HG02885 (cell line): ENCODE results near the gene DACH2.
A peak's percentile ranks its signal among the peaks of the same experiment; 100 is the strongest.

Experiments used
- ATAC-seq: cut with Tn5 transposase; IDR thresholded peaks from one replicate; pipeline ENCODE4 v1.9.1; 2021; ENCODE audit warnings: mild to moderate bottlenecking; ENCODE audit not compliant: unreplicated experiment, poor library complexity

DACH2 gene

GRCh38 chrX:86263526-86263925, 115.3 kb downstream of the DACH2 start:
- no peak for ATAC-seq

DNA sequence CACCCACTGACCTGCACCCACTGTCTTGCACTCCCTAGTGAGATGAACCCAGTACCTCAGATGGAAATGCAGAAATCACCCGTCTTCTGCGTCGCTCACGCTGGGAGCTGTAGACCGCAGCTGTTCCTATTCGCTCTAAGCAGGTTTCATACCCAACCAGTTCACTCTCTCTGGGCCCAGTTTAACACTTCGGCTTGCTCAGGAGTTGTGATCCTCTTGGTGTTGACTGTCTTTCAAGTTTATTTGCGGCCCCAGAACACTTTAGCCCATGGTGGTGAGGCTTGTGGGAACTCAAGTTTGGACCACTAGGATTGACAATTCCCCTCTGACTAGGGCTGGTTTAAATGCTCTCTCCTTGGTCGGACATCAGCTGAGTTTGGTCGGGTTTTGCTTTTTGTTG, 147.0 kb downstream of the DACH2 start:
- ATAC-seq: no peak

DNA sequence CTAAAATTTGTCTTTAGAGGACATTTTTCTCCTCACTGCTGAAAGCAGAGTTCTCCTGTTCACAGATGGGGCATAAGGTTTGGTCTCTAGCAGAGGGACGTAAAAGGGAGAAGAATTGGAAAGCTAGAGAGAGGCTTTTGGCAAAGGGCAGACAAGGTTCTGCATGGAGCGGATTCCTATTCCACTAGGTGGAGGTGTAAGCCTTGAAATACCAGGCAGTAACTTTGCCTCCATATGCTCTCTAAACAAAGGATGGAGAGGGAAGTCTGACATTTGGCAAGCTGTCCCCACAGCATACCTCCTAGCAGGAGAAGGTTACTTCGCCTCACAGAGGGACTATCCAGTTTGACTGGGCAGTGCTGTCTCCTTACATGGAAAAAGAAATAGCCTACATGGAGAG, 174.7 kb downstream of the DACH2 start:
- no peak for ATAC-seq

- no peak for ATAC-seq
These were observed 180.9 kb downstream of the DACH2 start for GRCh38 chrX:86329174-86329573.

- ATAC-seq: no peak
These were observed 200.4 kb downstream of the DACH2 start for GRCh38 chrX:86348669-86349068.

- no peak for ATAC-seq
These were observed 200.9 kb downstream of the DACH2 start for GRCh38 chrX:86349115-86349514.

DNA sequence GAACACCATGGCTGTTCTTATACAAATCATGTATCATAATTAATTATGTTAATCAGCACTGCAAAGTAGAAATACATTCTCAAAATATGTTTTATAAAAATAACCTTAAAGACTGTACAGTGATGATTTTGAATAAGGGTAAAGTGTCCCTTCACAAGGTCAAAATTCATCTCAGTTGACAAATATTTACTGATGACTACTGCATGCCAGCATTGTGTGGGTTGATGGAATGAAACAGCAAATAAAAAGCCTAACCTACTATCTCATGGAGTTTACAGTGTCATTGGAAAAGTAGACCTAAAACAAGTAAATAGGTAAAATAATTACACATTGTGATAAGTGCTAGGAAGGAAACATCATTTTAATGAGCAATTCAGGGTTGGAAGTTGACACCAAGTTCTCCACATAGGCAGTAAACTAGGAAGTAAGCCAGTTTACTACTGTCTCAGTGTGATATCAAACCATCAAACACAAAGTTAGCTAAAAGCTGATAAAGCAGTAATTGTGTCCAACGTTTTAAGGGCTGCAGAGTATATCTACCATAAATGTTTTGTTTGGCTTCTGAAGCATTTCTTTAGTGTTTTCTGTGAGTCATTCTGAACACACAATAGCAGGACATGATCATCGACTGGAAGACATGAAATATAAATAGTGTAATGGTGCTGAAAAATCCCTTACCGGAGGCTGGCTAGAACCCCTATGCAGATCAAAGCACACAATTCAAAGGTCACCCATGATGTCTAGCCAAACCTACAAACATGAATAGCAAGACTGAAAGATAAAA, 221.8 kb downstream of the DACH2 start:
- no peak for ATAC-seq

GRCh38 chrX:86370927-86371326, 222.7 kb downstream of the DACH2 start:
- no peak for ATAC-seq

DNA sequence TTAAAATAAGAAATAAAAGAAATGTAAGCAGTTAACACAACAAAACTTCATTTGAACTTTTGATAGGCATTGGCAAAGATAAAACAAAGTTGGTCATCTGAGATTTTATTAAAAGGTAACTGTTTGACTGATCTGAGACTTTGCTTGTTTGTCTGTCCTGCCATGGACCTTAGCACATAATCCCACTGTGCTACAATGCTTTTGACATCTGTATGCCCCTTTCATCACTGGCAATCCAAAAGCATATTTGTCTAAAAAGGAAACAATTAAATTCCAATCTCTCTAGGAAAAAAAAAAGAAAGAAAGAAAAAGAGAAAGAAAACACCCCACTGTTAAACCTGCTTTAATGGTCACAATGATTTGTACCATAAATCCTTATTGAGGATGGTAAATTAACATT, 231.0 kb downstream of the DACH2 start:
- no peak for ATAC-seq

- no peak for ATAC-seq
These were observed 235.7 kb downstream of the DACH2 start for GRCh38 chrX:86383681-86384540.

DNA sequence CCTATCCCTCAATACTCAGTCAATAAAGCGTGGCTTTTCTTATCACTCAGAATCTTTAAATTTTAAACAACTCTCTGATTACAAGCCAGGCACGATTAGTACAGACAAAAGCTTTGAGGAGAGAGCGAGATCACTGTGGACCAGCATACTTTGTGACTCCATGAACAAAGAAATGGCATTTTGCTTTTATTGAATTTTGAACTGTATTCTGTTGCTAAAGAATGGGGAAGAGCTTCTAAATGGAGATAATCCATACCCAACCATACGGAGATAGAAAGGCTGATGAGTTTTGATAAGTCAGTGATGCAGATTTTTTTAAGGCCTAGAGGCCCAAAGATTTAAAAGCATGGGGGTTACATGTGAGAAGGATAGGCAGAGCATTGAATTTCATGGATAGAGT, 259.1 kb downstream of the DACH2 start:
- ATAC-seq: no peak

- ATAC-seq: no peak
These were observed 273.5 kb downstream of the DACH2 start for GRCh38 chrX:86421771-86422170.

DNA sequence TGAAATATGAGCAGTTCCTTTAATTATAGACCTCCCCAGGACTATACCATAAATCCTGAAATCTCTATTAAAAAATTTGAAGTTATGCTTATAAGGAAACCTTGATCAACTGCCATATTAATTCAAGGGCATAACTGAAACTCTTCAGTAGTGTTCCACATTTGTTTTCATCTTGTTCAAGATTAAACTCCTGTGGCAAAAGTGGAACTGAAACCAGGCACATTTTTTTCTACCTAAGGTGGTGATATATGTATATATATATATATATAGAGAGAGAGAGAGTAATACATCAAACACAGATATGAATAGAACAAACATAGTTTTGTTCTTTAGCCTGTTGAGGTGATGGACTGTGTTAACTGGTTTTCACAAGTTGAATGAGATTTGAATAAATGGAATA, 287.9 kb downstream of the DACH2 start:
- no peak for ATAC-seq

GRCh38 chrX:86455495-86455894, 307.2 kb downstream of the DACH2 start:
- no peak for ATAC-seq

DNA sequence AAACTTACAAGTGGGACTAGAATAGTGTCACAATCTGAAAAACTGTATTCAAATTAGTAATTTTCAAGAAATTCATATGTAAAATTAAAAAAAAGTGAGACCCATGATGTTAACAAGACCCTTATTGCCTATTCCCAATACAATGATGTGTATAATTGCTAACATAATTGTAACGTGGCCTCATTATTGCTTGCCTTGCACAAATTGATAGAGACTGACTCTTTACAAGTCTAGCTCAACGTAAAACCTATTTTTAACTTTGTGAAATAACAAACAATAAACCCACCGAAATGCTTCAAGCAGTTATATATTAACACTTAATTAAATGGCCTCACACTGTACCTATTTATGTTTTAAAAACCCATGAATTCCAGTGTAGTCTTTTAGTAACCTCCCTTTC, 312.5 kb downstream of the DACH2 start:
- no peak for ATAC-seq

GRCh38 chrX:86504297-86504696, 356.0 kb downstream of the DACH2 start:
- no peak for ATAC-seq

GRCh38 chrX:86507331-86507730, 359.1 kb downstream of the DACH2 start:
- ATAC-seq: no peak

- no peak for ATAC-seq
These were observed 431.5 kb downstream of the DACH2 start for GRCh38 chrX:86579777-86580176.

- peak; percentile 93 for ATAC-seq
These were observed 456.4 kb downstream of the DACH2 start for GRCh38 chrX:86604607-86605006.

- no peak for ATAC-seq
These were observed 548.7 kb downstream of the DACH2 start for GRCh38 chrX:86696951-86697350.

DNA sequence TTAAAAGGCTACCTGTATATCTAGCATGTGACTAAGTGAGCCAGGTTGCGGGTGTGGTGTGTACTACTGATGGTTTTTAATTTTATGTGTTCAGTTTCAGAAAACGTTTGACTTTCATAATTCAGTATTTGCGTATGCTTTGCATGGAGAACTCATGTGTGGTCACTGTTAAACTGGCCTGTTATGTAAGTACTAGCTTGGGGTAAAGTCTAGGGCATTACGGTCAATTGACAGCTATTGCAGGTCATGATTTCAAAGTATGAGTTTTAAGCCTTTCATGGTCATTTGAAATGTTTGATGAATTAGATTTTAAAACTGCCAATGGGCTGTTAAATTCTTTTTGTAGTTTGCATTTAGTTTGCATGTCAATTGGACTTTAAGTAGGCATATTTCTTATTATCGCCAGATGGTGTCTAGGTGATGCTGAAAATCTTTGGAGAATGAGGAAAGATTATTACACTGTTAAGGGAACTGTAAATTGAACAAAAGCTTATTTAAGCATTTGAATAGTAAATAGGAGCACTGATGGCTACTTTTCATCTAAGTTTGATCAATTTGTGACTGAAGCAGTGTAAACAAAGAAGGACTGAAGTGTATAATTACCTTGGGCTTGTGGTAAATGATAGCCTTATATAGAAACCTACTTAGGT, 563.4 kb downstream of the DACH2 start:
- no peak for ATAC-seq
